ENCODE data around the gene RDM1.
A peak's percentile ranks its signal among the peaks of the same experiment; 100 is the strongest.
"Not testable (repeated sequence)": the region's sequence is repeated elsewhere in the genome, so short reads cannot be mapped to it uniquely, and the experiment has no call there.

The RDM1 gene, protein sequence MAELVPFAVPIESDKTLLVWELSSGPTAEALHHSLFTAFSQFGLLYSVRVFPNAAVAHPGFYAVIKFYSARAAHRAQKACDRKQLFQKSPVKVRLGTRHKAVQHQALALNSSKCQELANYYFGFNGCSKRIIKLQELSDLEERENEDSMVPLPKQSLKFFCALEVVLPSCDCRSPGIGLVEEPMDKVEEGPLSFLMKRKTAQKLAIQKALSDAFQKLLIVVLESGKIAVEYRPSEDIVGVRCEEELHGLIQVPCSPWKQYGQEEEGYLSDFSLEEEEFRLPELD
- total RNA-seq: 0 to 0.07 (median 0) reads per million in 3 experiments

DNA sequence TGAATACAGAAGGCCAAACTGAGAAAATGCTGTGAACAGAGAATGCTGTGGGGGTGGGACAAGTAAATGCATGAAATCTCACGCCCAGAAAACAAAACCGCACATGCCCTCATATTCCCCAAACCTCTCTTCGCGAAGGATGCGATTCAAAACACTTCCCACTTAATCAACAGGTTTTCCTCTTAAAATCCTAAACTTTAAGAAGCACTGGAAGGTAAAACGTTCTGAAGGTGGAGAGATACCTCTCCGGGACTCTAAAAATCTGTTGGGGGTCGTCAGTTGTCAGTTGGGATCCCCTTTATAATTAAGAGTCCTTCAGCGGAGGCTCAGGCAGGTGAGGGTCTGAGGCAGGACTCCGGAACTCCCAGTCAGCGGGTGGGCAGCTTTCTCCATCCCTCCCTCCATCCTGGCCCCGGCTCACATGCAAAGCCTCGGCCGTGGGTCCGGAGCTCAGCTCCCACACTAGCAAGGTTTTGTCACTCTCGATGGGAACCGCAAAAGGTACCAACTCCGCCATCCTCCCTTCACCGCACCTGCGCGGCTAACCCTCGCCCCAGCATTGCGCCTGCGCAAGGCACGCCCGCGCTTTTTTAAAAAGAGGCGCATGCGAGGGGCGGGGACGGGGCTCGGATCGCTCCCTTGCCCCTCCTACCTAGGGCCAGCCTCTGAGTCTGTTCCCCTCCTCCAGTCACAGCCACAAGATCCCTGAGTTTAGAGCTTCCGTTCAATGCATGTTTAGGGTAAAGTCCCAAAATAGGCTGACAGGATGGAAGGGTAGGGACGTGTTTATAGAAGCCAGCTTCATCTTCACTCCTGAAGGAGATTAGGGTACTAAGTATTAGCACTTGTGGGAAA, at the start of gene RDM1:
RDM1 (minus strand) TSS at position 563 of the 855 bp plus-strand sequence; CDS start at position 517, 46 bp downstream.
- peak; percentile 69 for DNase-seq

DNA sequence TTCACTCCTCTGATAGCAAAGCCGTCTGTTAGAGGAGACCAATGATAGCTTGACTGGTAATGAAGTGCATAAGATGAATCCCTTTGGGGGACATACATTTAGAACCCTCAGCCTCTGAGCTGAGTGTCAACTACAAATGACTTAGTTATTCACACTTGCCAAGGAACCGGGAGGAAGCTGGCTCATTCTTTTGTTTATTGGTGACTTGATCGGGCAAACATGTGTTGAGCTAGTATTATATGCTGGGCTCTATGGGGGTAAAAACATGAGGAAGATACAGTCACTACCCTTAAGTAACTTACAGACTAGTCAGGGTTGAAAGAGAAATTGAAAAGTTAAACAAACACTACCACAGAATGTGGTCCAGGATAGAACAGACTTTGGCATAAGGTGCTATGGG, 47.8 kb upstream of the RDM1 start:
- DNase-seq: no peak

DNA sequence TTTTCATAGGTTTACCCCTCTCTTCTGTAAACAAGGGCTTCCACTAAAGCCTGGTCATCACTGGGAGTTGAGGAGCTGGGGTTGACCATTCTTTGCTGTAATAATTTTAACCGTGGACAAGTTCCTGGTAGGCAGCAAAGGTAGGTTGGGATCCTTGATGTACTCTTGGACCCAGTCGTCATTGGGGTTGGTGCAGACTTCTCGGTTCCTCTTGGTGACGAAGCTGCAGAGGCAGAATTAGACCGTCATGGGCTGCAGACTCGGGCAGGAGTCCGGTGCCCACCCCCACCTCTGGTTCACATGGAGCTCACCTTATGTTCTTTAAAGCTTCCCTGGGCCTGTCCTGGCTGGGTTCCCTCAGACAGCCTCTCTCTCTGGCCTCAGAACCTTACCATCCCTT, 46.9 kb upstream of the RDM1 start:
- DNase-seq: no peak

DNA sequence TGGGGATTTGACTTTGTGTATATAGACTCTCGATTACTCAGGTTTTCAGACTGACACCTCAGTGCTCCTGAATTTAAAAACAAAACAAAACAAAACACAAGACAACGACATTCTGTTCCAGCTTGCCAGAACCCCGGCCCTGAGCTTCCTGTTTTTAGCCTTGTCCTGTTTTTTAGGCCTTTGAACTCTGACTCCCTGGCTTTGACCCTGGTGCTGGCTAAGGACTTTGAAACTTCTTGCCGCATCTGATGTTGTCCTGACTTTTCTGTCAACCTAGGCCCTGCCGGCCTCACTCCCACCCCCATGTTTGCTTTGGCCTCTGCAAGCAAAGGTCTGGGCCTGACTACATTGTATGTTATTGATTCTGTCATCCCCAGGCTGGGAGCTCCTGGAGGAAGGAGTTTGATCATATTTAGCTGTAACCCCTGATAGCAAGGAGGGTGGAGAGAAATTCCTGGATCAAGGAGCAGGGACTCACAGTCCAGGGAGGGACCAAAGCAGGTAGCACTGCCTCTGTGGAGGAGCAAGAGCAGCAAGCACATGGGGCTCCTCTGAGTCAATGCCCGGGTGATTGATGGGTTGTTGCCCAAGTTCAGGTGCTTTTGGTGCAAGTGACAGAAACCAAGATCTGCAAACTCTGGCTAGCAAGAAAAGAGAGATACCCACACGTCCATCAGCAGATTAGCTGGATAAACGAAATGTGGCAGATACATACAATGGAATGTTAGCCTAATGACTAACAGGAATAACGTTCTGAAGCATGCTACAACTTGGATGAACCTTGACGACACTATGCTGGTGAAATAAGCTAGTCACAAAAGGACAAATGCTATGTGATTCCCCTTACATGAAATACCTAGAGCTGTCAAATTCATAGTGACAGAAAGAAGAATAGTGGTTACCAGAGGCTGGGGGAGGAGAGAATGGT, 43.0 kb upstream of the RDM1 start:
- DNase-seq: no peak

DNA sequence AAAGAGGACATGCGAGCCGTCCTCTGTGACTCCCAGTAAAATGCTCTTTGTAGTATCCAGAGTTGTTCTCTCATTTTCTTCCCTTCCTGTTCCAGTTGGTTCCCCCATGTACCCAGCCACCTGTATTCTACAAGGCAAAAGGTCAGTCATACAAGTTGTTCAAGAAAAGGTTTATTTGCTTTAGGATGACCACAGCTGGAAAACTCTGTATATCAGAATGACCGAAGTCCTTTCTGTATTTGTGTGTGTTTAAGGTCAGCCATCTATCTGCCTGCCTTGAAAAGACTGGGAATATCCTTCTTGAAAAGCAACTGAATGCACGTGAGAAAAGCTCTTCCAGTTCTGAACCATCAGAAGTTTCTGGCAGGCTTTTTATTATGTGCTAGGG, 42.4 kb upstream of the RDM1 start:
- DNase-seq: no peak

DNA sequence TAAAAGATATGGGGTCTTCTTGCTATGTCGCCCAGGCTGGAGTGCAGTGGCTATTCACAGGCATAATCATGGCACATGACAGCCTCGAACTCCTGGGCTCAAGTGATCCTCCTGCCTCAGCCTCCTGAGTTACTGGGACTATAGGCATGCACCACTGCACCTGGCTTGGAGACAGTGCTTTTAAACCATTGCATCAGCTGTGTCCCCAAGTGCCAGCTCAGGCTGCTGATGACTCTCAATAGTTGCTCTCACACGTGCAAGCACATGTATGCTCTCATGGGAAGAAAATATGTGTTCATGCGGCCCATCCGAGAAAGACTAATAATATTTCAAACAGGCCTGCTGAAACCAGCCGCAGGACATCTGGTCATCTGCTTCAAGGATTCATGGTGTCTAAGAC, 42.0 kb upstream of the RDM1 start:
- DNase-seq: no peak

DNA sequence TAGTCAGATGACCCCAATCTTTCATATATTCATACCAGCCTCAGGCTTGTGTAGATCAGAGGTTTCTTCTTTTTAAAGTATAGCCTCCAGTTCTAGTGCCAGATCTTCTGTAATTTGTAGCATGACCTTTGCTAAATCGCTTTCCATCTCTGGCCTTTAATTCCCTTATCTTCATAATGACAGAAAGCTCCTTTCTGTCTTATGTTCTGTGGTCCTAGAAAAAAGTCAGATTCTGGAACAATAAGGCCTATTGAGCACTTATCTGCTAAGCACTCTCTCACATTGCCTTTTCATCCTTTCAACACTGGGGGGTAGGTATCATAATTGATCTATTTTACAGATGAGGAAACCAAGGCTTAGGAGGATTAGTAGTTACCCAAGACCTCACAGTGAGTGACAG, 41.5 kb upstream of the RDM1 start:
- DNase-seq: no peak

DNA sequence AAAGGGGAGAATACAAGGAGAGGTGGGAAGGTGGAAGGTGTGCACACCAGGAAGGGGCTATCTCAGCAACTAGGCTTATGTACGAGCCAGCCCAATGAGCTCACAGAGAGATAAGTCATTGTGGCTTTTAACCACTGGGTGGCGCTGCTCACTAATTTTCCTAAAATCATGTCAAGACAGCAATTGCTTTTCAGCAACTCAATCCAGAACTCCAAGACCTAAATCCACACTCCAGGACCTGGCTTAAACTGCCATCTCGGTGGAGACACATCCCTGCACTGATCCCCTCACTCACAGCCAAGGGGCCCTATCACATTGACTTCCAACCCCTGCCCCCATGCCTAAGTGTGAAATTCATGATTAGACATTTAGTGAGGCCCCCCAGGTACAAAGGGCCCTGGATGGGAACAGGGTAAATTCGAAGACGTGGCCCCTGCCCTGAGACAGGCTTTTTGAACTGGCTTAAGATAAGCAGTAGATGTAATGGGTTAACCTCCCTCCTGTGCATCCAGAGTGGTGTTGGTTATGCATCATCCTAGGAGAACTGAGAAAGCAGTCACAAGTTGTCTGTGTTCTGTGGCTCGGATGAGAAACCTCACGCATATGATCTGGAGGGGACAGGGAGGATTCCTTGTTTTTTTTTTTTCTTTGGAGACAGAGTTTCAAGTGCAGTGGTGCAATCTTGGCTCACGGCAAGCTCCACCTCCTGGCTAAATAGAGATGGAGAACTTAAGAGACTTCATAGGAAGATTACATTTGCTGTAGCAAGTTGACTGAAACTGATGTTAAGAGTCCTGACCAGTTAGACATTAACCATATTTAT, 39.2 kb upstream of the RDM1 start:
- DNase-seq: peak; percentile 39

DNA sequence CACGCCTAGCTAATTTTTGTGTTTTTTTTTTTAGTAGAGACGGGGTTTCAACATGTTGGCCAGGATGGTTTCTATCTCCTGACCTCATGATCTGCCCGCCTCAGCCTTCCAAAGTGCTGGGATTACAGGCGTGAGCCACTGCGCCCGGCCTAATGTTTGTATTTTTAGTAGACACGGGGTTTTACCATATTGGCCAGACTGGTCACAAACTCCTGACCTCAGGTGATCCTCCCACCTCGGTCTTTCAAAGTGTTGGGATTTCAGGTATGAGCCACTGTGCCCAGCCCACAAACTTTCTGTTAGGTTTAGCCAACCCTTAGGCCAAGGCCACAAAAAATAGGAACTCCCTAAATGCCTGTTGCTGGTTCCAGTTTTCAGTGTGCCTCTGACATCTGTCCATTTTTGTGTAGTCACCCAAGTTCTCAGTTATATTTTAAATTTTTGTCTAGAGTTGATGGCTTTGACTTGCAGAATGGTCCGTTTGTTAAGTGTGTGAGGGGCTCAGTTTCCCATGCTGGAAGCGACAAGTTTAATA, 38.0 kb upstream of the RDM1 start:
- no peak for DNase-seq

DNA sequence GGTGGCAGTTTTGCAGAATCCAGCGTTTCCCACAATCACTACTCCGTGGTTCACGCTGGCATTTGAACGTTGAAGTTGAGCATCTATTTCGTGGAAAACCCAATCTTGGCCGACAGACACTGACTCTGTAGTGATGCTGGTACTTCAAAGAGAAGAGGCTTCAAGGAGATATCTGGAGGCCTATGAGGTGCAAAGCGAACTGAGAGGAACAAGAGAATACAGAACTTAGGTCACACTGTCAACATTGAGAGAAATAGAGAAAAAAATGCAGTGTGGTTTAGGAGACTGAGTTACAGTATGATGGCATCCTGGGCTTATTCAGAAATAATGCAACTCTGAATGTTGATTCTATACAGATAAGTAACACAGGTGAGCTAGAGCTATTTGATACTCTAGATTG, 34.7 kb upstream of the RDM1 start:
- no peak for DNase-seq

DNA sequence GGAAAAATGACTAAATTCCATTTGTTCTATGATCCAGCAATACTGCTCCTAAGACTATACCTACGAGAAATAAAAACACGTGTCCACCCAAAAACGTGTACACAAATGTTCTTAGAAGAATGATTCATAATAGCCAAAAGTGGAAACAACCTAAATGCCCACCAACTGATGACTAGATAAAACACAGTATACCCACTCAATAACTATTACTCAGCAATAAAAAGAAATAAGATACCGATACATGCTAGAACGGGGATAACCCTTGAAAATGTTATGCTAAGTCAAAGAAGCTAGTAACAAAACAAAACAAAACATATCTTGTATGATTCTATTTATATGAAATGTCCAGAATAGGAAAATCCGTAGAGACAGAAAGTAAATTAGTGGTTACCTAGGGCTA, 33.1 kb upstream of the RDM1 start:
- no peak for DNase-seq

DNA sequence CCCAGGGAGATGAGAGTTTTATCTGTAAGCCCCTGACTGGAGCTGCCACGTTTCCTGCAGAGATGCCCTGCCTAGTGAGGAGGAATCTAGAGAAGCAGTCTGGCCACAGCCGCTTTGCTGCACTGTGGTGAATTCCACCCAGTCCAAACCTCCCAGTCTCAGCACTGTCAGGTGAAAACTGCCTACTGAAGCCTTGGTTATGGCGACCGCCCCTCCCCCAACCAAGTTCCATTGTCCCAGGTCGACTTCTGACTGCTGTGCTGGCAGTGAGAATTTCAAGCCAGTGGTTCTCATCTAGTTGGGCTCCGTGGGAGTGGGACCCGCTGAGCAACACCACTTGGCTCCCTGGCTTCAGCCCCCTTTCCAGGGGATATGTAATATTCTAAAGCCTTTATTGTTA, 23.1 kb upstream of the RDM1 start:
- DNase-seq: no peak

DNA sequence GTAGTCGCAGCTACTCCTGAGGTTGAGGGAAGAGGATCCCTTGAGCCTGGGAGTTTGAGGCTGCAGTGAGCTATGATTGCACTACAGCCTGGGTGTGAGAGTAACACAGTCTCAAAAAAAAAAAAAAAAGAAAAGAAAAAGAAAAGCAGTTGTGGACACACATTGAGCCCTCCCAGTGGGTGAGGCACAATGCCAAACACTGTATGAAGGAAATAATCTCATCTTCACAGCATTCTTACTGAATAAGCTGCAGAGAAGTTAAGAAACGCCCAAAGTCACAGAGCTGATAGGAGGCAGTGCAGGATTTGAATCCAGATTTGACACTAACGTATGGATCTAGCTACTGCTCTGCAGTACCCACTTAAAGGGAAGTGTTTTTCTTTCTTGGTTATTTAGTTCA, 18.8 kb upstream of the RDM1 start:
- no peak for DNase-seq

DNA sequence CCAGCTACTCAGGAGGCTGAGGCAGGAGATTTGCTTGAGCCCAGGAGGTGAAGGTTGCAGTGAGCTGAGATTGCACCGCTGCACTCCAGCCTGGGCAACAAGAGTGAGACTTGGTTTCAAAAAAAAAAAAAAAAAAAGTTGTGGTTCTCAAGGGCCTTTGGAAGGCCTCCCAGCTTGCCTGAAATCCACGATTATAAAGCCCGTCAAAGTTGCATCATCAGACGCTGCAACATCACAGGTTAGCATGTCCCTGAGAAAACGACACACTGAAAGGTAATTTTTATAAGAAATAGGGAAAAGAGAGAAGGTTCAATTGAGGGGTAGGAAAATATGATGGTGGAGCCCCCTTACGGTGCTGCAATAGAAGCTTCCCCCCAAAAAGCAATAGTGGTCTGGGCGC, 17.5 kb upstream of the RDM1 start:
- DNase-seq: no peak

DNA sequence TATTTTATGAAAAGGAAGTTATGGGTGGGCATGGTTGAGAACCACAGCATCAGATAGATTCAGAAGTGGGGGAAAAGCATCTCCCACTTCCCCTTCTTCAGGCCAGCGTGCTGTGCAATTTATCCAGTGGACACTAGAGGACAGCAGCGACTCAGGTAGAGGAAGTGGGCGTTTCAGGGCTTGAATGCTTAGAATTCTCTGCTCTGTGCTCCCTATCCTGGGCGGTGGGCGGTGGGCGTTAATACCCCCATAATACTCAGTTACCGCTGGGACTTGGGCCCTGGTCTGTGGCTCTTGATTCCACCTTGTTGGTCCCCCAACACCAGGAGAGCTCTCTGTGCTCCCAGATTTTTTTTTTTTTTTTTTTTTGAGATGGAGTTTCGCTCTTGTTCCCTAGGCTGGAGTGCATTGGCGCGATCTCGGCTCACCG, 16.6 kb upstream of the RDM1 start:
- DNase-seq: peak; percentile 4

DNA sequence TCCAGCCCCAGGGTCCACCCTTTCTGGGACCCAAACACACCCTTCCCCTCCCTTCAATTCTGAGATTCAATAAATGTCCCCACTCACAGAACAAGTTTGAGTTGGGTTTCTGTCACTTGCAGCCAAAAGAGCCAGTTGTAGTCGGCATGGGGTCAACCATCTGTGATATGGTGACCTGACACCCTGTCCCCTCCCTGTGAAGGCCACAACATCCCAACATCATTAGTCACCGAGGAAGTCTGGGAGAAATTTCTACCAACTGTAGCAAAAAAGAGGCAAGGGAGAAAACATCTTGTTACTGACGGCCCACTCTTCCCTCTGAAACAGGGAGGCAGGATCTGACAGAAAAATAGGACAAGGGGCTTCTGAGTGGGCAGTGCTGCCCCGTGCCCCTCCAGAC, 13.6 kb upstream of the RDM1 start:
- DNase-seq: no peak

DNA sequence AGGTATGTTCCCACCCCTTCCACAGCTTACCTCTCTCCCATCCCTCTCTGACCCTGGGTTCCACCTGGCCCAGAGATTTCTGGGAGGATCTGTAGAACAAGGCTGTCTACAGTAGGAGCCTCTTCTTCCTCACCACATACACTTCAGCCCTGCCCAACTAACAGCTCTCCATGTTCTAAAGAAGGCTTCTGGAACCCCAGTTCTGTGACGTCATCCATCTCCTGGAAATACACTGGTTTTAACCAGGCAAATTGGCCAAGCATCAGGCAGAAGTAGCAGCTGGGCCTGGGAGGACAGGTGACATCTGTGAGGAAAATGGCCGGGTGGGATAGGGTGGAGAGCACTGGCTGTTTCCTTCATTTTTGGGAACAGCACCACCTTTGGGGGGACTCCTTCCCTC, 13.0 kb upstream of the RDM1 start, which contains the start of gene LYZL6:
LYZL6 (minus strand) TSS at position 177 of the 400 bp plus-strand sequence. CDS start 4,357 bp downstream, outside the sequence.
- DNase-seq: no peak

DNA sequence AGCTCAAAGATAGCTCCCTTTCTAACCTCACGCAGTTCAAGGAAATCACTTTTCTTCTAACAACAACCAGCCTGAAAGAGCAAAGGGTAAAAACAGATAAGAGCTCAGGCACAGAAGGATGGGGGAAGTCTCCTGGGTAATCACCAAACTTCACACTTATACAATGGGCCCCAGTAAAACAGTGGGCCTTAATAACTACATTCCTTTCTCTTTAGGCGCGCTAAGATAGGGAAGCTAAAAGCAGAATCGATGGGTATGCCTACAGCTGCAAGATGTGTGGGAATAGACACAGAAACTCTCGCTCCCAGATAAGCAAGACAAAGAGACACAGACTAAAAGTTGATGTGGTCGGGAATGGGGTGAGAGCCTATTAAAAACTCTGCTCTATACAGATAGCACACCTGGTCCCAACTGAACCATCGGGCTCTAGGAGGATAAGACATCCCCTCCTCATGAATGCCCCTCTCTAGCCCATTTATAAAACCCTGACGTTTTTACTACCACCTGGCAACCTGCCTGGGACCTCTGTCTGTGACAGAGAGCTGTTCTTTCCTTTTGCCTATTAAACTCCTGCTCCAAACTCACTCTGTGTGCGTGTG, 12.1 kb upstream of the RDM1 start:
- DNase-seq: no peak

DNA sequence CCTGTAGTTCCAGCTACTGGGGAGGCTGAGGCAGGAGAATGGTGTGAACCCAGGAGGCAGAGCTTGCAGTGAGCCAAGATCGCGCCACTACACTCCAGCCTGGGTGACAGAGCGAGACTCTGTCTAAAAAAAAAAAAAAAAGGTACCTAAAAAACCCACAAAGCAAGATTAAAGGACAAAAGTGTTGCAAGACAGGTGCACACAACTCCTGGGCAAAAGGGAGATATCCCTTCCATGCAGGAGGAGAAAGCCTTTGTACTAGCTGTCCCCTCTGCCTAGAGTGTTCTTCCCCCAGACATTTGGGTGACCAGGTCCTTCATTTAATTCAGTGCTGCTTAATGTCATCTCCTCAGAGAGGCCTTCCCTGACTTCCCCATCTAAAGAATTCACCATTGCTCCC, 7.9 kb upstream of the RDM1 start:
- not testable (repeated sequence) for DNase-seq

DNA sequence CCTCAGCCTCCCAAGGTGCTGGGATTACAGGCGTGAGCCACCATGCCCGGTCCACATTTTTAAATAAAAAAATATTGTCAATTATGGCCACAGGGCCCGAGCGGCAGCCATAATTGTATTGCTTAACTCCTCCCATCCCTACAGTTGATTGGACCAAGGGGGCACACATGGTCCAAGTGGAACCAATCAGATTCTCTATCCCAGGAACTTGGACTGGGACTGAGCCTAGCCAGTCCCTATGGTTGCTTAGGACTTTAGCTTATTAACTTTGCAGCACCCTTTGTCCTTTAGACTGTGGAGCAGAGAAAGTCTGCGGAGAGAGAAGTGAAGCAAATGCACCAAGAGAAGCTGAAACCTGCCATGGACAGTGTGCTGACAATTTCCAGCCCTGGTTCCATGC, 5.5 kb upstream of the RDM1 start:
- DNase-seq: no peak

DNA sequence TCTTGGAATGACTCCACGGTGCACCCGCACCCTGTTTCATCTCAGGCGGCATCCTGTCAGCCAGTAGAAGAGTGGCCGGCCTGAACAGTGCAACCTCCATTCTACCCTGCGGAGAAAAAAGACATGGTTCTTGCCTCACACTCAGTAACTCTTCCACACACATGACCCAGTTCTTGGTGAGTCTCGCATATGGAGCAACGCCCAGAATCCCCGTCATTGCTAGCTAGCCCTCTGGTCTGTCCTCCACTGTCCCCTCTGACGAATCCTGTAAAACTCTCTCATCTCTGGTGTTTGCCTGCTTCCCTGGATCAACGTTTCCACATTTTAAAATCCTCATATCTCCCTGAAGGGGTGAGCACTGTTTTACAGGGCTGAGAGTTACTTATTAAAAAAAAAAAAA, 4.2 kb upstream of the RDM1 start:
- no peak for DNase-seq

Data from central memory CD4-positive, alpha-beta T cell (primary cell).